Caki2 (cell line): Measurements from ENCODE around the gene ARHGAP15. TPM values are rescaled to one million over a fixed set of nuclear protein-coding genes. Genes with fewer than 3 reads are reported as not detected.

Experiments
- DNase-seq: peaks from one replicate; pipeline ENCODE4 v3.0.0-alpha.2; 2015; ENCODE audit warnings: low read depth
- in situ Hi-C: cut with HindIII; loops from 2 replicates; pipeline ENCODE4 v1.10.0; 2016; ENCODE audit warnings: low sequenced_read_pairs, low pct_unique_long_range_greater_than_20kb, mixed read lengths
- total RNA-seq: library from RNA; depleted of rRNA; stranded (reverse); fragments of >200 nt; shearing (Covaris generic); gene quantifications from 2 replicates; pipeline ENCODE4 v1.2.3, GENCODE V29; 2014; ENCODE audit warnings: low replicate concordance

ARHGAP15 gene
- total RNA-seq, 1 experiment from 2014 or later: not detected

- no peak for DNase-seq
- in situ Hi-C loops: no loop called here
Measured at GRCh38 chr2:143792602-143793001, 663.4 kb downstream of the ARHGAP15 start.

- in situ Hi-C loops: no loop called here
- DNase-seq: no peak
Measured at GRCh38 chr2:143793381-143793780, 664.2 kb downstream of the ARHGAP15 start.

- no peak for DNase-seq
- in situ Hi-C loops: no loop called here
Measured at GRCh38 chr2:143796051-143796450, 666.8 kb downstream of the ARHGAP15 start.

- in situ Hi-C loops: no loop called here
- no peak for DNase-seq
Measured at GRCh38 chr2:143801561-143801960, 672.3 kb downstream of the ARHGAP15 start.

GRCh38 chr2:143802242-143802641, 673.0 kb downstream of the ARHGAP15 start:
- in situ Hi-C loops: no loop called here
- DNase-seq: no peak

GRCh38 chr2:143802871-143803650, 673.8 kb downstream of the ARHGAP15 start:
- in situ Hi-C loops: no loop called here
- DNase-seq: no peak

- in situ Hi-C loops: no loop called here
- DNase-seq: no peak
Measured at GRCh38 chr2:143803936-143804335, 674.7 kb downstream of the ARHGAP15 start.

GRCh38 chr2:143805666-143806065, 676.4 kb downstream of the ARHGAP15 start:
- no peak for DNase-seq
- in situ Hi-C loops: no loop called here

- DNase-seq: no peak
- in situ Hi-C loops: no loop called here
Measured at GRCh38 chr2:143807192-143807591, 678.0 kb downstream of the ARHGAP15 start.

- in situ Hi-C loops: no loop called here
- no peak for DNase-seq
Measured at GRCh38 chr2:143807671-143808070, 678.5 kb downstream of the ARHGAP15 start.

- in situ Hi-C loops: no loop called here
- no peak for DNase-seq
Measured at GRCh38 chr2:143808166-143808565, 678.9 kb downstream of the ARHGAP15 start.

- in situ Hi-C loops: no loop called here
Measured at GRCh38 chr2:143815082-143815481, 685.9 kb downstream of the ARHGAP15 start.

GRCh38 chr2:143816916-143817315, 687.7 kb downstream of the ARHGAP15 start:
- no peak for DNase-seq
- in situ Hi-C loops: no loop called here

More at GRCh38 chr2:143815082-143815481, 685.9 kb downstream of the ARHGAP15 start:
- DNase-seq: no peak
